A172 (cell line): Measurements from ENCODE around the gene SMARCC2. TPM values are rescaled to one million over a fixed set of nuclear protein-coding genes. Genes with fewer than 3 reads are reported as not detected.

Source experiments
- DNase-seq: peaks from one replicate; pipeline ENCODE4 v3.0.0-alpha.2; 2015; ENCODE audit warnings: low spot score
- total RNA-seq: library from RNA; depleted of rRNA; stranded (reverse); fragments of >200 nt; shearing (Covaris generic); gene quantifications from 2 replicates; pipeline ENCODE4 v1.2.3, GENCODE V29; 2014; rRNA removed

The SMARCC2 gene
- 27.4 and 27.9 TPM in 2 replicates for total RNA-seq

- DNase-seq: peak; percentile 82
Measured at GRCh38 chr12:56189099-56189917, at the start of gene SMARCC2. Gene SMARCC2, minus strand, starts transcription at chr12:56189483. Its CDS starts 22 bp downstream, at chr12:56189461.

- no peak for DNase-seq
Measured at GRCh38 chr12:56237552-56237951, 48.3 kb upstream of the SMARCC2 start.

- DNase-seq: no peak
Measured at GRCh38 chr12:56236985-56237384, 47.7 kb upstream of the SMARCC2 start.

- no peak for DNase-seq
Measured at GRCh38 chr12:56236091-56236490, 46.8 kb upstream of the SMARCC2 start.

- DNase-seq: no peak
Measured at GRCh38 chr12:56234746-56235436, 45.6 kb upstream of the SMARCC2 start.

- no peak for DNase-seq
Measured at GRCh38 chr12:56231184-56231582, 41.9 kb upstream of the SMARCC2 start.

- no peak for DNase-seq
Measured at GRCh38 chr12:56230432-56231183, 41.3 kb upstream of the SMARCC2 start.

- DNase-seq: no peak
Measured at GRCh38 chr12:56229916-56230431, 40.7 kb upstream of the SMARCC2 start, which contains the start of gene SLC39A5. Gene SLC39A5, plus strand, starts transcription at chr12:56230051. Its CDS starts 1,224 bp downstream, at chr12:56231275.

- DNase-seq: no peak
Measured at GRCh38 chr12:56229082-56229481, 39.8 kb upstream of the SMARCC2 start.

- DNase-seq: no peak
Measured at GRCh38 chr12:56224954-56225353, 35.7 kb upstream of the SMARCC2 start.

- peak; percentile 95 for DNase-seq
Measured at GRCh38 chr12:56224102-56224701, 34.9 kb upstream of the SMARCC2 start, which contains the start of gene NABP2. Gene NABP2, plus strand, starts transcription at chr12:56224342. Its CDS starts 515 bp downstream, at chr12:56224857.

GRCh38 chr12:56223571-56224101, 34.4 kb upstream of the SMARCC2 start:
- DNase-seq: no peak

GRCh38 chr12:56222531-56222895, 33.2 kb upstream of the SMARCC2 start:
- no peak for DNase-seq

GRCh38 chr12:56221757-56222530, 32.7 kb upstream of the SMARCC2 start, which contains the start of gene RNF41:
Gene RNF41, minus strand, starts transcription at chr12:56221922. Its CDS starts 7,875 bp downstream, at chr12:56214047.
- DNase-seq: peak; percentile 95

GRCh38 chr12:56221232-56221756, 32.0 kb upstream of the SMARCC2 start:
- DNase-seq: peak; percentile 64

- peak; percentile 36 for DNase-seq
Measured at GRCh38 chr12:56220611-56221231, 31.4 kb upstream of the SMARCC2 start.

GRCh38 chr12:56219840-56220239, 30.6 kb upstream of the SMARCC2 start:
- DNase-seq: no peak

GRCh38 chr12:56216461-56216860, 27.2 kb upstream of the SMARCC2 start:
- DNase-seq: no peak

GRCh38 chr12:56213878-56214277, 24.6 kb upstream of the SMARCC2 start:
- no peak for DNase-seq
